Stimulated activated CD4-positive, alpha-beta T cell treated with anti-CD3 and anti-CD28 coated beads, Interleukin-2, amount 100 ng/mL, for 24 hours (primary cell): Measurements from ENCODE around the gene GLB1L3.

ENCODE experiments used
- DNase-seq, 2 donors: peaks; one replicate each; pipeline ENCODE4 v3.0.0-alpha.2; 2020

Gene GLB1L3, protein sequence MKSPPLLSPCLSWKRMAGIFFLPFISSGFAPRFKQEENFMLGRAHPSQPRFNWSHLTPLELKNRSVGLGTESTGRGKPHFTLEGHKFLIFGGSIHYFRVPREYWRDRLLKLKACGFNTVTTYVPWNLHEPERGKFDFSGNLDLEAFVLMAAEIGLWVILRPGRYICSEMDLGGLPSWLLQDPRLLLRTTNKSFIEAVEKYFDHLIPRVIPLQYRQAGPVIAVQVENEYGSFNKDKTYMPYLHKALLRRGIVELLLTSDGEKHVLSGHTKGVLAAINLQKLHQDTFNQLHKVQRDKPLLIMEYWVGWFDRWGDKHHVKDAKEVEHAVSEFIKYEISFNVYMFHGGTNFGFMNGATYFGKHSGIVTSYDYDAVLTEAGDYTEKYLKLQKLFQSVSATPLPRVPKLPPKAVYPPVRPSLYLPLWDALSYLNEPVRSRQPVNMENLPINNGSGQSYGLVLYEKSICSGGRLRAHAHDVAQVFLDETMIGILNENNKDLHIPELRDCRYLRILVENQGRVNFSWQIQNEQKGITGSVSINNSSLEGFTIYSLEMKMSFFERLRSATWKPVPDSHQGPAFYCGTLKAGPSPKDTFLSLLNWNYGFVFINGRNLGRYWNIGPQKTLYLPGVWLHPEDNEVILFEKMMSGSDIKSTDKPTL

DNA sequence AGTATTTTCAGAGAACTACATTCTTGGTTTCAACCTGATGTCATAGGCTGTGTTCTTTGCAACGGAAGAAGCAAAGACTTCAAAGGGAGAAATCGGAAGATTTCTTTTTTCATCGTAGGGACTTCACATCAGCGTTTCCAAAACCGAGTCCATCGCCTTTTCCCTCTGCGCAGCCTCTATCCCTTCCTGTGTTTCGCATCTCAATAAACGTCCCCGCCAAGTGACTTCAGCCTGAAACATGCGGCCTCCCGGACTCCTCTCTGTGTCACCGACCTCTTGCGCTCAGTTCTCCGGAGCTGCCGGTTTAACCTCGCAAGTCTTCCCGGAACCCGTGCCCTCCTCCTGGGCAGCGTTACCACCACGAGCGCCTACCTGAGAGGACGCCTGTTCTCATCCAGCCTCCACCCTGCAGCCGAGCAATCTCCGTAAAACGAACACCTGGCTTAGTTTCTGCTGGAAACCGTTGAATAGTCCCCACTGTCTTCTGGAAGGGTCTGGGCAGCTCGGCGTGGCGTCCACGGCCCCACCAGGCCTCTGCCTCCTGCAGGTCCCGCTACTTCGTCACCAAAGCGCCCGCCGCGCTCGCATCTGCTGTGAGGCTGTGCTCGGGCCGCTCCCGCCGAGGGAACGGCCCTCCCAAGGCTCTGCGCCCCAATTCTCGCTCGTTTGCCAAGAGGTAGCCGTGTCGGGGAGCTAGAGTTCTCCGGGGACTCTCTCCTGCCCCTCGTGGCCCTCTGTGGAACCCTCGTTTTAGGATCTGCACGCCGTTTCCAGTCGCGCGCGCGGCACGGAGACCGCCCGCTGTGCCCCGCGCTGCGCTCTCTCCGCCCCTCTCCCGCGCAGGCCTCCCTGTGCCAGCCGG, at the start of gene GLB1L3:
GLB1L3 (plus strand) TSS at position 846 of the 862 bp plus-strand sequence. CDS start 362 bp downstream, outside the sequence.
- peak; percentile 81 for DNase-seq

- DNase-seq, result no peak
Measured at GRCh38 chr11:134226806-134227325, 49.3 kb upstream of the GLB1L3 start.

- peak in 1 of 2 donors; percentile 20 for DNase-seq
Measured at GRCh38 chr11:134228625-134229024, 47.6 kb upstream of the GLB1L3 start.

DNA sequence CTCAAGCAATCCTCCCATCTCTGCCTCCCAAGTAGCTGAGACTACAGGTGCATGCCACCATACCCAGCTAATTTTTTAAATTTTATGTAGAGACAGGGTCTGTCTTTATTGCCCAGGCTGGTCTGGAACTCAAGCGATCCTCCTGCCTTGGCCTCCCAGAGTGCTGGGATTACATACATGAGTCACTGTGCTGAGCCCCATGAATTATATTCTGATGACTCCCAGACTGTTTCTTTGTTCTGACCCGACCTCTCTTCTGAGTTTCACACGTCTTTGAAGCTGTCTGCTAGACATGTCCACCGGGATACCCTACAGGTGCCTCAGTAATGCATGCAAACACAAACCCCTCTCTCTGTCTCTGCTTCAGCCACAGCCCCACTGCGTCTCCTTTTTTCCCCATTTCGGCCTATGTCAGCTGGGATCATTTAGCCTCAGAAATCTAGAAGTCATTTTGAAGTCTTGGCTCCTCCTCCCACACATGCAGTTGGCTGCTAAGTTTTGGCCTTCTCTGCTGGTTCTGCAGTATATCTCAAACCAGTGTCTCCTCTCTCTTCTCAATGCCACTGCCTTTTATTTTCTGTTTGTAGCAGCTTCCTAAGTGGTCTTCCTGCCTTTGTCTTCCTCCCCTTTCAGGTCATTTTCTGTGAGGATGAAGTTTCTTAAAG, 46.9 kb upstream of the GLB1L3 start:
- no peak for DNase-seq

DNA sequence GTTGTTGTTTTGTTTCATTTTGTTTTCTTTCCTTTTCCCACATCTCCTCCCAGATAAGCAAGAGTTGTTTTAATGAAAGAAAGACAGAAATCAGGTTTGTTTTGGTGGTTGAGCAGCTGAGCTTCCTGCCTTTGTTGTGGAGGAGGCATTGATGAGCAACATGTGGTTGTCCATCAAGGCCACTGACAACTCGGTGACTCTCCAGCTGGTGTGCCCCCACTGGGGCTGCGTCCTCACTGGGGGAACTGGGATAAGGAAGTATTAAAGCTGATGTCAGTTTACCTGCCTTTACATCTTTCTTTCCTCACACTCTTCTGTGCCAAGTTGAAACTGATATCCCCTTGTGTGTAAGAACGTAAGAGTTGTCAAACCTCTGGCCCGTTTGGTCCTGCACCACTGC, 45.8 kb upstream of the GLB1L3 start:
- DNase-seq, result no peak

GRCh38 chr11:134231958-134232659, 44.1 kb upstream of the GLB1L3 start:
- DNase-seq, result no peak

- DNase-seq, result no peak
Measured at GRCh38 chr11:134233729-134234179, 42.4 kb upstream of the GLB1L3 start.

DNA sequence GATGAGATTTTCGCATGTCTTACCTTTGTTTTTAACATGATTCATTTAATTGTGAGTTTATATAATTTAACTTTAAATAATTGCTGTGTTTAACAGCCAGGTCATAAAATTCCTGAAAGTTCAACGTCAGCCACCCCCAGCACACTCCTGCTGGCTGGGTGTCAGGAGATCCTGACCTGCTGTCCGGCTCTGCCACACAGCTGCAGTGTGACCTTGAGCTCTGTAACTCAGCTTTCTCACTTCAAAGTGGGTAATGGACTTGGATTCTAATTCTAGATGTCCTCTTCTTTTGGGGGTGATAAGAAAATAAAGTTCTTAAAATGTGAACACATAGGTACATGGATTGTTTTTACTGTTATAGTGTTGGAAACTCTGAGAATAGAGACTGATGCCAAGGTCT, 40.8 kb upstream of the GLB1L3 start:
- no peak for DNase-seq

DNA sequence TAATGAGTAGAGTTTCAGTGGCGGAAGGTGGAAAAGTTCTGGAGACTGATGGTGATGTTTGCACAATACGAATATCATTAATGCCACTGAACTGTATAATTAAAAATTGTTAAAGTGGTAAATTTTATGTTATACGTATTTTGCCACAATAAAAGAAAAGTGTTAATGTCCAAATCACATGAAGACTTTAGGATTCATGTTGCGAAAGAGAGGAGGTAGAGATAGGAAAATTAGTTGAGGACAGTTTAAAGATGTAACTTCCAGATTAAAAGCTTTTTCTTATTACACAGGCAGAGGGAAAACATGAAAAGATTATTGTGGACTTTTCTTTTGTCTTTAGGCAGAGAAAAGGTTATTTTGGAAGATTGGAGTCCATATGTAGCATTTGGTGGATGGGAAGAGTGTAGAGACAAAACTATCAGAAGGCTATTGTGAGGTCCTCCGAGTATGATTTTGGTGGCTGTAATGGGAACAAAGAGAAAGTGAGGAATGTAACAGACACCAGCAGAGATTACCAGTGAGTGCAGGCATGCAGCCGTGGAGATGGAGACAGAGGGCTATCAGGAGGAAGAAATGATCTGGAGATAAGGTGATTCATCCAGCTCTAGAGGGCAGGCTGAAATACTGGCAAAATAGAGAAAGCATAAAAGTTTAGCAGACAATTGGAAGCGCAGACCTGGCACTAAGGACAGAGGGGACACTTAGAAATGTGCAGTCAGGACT, 39.2 kb upstream of the GLB1L3 start:
- DNase-seq, result no peak

GRCh38 chr11:134237557-134237922, 38.6 kb upstream of the GLB1L3 start:
- DNase-seq, result no peak

DNA sequence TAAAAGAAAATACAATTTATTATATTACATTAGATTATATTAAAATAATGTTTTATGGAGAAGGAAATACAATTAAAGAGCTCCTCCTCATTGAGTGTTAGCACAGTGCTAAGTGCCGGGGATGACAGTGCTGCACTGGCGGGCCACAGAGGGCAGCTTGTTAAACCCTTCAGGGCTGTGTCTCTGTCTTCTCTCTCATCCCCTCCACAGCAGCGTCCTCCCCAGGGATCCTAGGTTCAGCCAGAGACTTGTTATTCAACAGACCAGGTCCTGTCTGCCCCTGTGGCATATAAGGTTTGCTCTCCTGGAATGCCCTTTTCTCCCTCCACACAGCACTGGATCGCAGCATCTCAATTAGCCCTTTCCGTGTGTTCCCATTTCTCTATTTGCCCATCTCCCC, 37.2 kb upstream of the GLB1L3 start:
- DNase-seq, result no peak

DNA sequence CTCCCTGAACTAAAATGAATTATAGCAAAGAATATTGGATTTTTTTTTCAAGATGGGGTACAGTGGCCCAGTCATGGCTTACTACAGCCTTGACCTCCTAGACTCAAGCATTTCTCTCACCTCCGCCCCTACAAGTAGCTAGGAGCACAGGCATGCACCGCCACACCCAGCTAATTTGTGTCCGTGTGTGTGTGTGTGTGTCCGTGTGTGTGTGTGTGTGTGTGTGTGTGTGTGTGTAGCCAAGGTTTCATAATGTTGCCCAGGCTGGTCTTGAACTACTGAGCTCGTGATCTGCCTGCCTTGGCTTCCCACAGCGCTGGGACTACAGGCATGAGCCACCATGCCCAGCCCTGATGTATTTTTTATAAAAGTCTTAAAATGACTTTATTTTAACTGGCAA, 35.6 kb upstream of the GLB1L3 start:
- DNase-seq, result no peak

DNA sequence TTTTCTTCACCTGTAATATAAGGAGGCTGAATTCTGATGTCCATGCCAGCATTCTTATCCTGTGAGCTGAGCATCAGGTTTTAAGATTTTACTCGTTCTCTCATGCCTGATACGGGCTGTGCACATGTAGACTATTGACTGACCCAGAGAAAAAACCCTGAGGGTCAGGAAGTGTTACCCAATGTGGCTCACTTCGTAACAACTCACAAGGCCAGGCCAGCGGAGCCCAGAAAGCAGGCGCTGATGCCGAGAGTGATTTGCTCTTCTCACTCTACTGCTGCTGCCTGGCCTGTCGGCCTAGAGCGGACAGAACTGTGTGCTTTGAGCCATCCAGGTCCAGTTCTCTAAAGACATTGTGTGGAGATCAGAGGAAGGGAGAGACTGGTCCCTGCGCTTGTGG, 33.8 kb upstream of the GLB1L3 start:
- no peak for DNase-seq

- DNase-seq, result no peak
Measured at GRCh38 chr11:134243913-134244312, 32.3 kb upstream of the GLB1L3 start.

DNA sequence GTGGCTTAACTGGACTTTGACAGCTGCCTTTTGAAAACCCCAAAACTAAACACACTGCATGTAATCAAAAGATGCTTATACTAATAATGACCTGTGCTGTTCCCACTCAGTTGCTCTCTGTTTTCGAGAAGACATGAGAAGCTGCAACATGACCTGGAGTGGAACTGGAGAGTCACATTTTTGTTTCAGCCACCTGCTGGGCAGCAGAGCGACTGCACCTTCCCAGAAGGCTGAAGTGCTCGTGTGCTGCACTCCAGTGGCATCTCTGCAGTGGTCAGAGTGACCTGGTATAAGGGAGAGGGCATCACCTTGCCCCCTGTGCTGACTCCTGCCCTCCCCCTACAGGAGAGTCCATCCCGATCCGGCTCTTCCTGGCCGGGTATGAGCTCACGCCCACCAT, 31.6 kb upstream of the GLB1L3 start:
- no peak for DNase-seq

DNA sequence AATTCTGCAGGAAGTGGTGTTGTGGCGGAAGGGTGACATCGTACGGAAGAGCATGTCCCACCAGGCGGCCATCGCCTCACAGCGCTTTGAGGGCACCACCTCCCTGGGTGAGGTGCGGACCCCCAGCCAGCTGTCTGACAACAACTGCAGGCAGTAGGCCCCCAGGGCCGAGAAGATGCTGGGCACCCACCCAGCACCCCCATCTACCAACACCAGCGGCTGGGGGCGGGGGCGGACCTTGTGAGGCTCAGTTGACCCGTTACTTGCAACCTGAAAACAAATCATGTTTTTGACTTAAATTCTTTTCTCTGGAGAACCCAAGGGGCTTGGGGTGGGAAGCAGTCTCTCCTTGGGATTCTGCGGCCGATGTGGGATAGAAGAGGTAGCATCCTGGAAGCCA, 30.7 kb upstream of the GLB1L3 start:
- no peak for DNase-seq

- no peak for DNase-seq
Measured at GRCh38 chr11:134246100-134246499, 30.1 kb upstream of the GLB1L3 start.

- DNase-seq, result no peak
Measured at GRCh38 chr11:134246678-134247077, 29.5 kb upstream of the GLB1L3 start.

DNA sequence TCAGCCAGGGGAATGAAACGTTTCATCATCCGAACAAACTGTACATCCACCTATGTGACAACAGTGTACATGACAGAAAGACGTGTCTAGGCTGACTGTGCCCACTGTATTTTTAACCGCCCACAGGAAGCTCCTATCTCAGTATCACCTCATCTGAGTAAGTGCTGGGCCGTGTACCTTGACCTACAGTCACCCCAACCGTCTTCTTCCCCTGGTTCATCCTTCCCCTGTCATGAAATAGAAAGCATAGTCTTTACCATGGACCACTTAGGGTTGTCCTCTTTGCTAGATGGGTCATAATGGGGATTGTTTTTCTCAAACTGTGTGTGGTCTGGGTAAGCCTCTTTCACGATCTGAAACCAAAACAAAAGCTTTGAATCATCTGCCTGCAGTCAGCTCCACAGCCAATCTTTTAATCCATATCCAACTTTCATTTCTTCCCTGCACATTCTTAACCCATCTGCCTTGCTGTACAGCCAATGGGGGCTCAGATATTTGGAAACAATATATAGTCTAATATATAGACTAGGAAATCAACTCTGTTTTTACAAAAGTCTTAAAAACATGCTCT, 27.2 kb upstream of the GLB1L3 start:
- no peak for DNase-seq

DNA sequence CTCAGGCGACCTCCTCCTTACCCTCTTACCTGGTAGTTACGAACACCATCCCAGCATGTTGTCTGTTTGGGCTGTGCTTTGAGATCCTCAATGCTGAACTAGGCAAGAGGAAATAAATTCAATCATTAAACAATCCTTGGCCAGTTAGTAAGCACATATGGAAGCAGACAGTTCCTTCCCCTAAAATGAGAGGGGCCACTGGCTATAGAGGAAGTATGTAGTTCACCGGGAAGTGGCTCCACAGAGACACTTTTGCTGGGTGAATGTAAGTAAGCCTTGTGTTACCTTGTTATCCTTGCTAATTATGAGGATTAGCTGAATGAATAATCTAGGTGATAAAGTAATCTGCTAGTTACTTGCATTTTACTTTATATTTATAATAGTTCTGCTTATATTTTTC, 25.9 kb upstream of the GLB1L3 start:
- DNase-seq, result no peak

- DNase-seq, result no peak
Measured at GRCh38 chr11:134250675-134251074, 25.5 kb upstream of the GLB1L3 start.
